ENCODE data around the gene KNDC1. TPM values are rescaled to one million over a fixed set of nuclear protein-coding genes. Genes with fewer than 3 reads are reported as not detected.
"Not testable (repeated sequence)": the region's sequence is repeated elsewhere in the genome, so short reads cannot be mapped to it uniquely, and the experiment has no call there.

Gene KNDC1
- not detected for polyA plus RNA-seq (2012; ENCODE audit: insufficient read depth, insufficient read length)

GRCh38 chr10:133159950-133160825 is at the start of gene KNDC1:
KNDC1 (plus strand) TSS chr10:133160219; CDS start chr10:133160468, 249 bp downstream.
- H3K4me3 ChIP-seq (ENCODE audit: low read length), result peak within 1 kb of the TSS; percentile 18; the same call in 1 of the 2 replicates
- no peak for DNase-seq (ENCODE audit: low read depth, low spot score)

- H3K4me3 ChIP-seq (ENCODE audit: low read length), result no peak overlapping the region
- DNase-seq (ENCODE audit: low read depth, low spot score), result no peak
These were observed 49.3 kb upstream of the KNDC1 start for GRCh38 chr10:133110609-133111275.

DNA sequence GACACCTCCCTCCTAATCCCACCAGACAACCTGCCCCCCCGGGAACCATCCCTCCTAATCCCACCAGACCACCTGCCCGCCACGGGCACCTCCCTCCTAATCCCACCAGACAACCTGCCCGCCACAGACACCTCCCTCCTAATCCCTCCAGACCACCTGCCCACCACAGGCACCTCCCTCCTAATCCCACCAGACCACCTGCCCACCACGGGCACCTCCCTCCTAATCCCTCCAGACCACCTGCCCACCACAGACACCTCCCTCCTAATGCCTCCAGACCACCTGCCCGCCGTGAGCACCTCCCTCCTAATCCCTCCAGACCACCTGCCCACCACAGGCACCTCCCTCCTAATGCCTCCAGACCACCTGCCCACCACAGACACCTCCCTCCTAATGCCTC is 48.4 kb upstream of the KNDC1 start:
- not testable (repeated sequence) for DNase-seq (ENCODE audit: low read depth, low spot score); H3K4me3 ChIP-seq (ENCODE audit: low read length)

- H3K4me3 ChIP-seq (ENCODE audit: low read length), result no peak overlapping the region
- DNase-seq (ENCODE audit: low read depth, low spot score), result no peak
These were observed 46.7 kb upstream of the KNDC1 start for GRCh38 chr10:133113146-133113830.

DNA sequence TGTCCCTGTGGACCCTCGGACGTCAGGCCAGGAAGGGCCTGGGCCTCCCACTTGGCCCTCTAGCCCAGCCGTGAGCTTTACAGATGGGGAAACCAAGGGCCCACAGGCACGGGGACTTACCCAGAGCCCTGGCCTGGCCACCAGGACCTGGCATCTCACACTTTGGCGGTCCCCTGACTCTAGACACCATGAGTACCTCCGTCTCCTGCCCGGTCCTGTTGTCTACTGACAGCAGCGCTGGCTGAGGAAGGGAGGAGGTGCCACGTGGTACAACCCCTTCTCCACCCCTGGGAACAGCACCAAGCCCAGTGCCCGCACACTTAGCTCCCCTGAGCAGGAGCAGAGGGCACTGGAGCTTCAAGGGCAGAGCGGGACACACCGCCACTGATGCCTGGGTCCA is 46.2 kb upstream of the KNDC1 start:
- no peak for DNase-seq (ENCODE audit: low read depth, low spot score)

DNA sequence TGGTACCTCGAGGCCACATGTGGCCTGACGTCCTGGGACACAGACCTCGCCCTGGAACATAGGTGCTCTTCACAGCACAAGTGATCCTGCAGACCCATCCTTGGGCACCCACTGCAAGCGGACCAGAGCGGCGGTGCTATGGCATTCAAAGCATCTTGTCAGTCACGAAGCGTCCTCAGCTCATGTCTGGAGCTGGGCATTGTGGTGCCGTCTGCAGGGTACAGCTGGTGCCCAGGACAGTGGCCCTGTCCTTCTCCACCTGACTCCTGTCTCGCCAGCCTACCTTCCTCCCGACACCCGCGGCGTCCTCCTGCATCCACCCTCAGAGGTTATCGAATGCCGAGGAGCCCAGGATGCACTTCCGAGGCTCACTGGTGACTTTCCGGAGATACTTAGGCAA is 45.8 kb upstream of the KNDC1 start:
- no peak for DNase-seq (ENCODE audit: low read depth, low spot score)
- H3K4me3 ChIP-seq (ENCODE audit: low read length), result no peak overlapping the region

More for the DNA sequence above, 46.2 kb upstream of the KNDC1 start:
- no peak overlapping the region for H3K4me3 ChIP-seq (ENCODE audit: low read length)

DNA sequence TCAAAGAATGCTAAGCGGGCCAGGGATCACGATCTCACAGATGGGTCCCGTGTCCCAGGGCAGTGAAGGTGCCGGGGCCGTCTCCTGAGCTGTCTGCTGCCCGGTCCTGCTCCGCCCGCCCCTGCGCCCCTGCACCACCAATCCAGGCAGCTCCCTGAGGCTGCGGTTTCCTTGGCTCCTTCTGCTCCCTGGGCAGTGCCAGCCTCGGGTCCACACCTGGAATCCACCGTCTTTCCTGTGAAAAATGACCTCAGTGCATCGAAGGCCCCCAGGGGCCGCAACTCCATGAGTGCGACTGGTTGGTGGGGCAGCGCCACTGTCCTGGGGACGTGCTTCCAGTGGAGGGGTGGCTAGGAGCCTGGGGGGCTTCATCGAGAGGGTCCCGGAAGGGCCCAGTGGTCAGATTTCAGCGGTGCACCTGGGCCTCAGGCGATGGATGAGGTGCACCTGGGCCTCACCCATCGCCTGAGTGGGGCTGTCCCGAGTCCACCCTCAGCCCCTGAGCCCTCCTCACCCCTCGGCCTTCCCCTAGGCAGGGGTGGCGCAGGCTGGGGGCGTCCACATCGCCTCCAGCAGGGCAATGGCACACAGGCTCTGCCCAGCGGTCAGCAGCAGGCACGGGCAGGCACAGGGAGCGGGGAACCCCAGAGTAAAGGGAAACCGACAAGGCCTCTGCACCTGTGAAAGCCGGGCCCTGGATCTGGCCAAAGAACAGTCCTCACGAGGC is 45.1 kb upstream of the KNDC1 start:
- H3K4me3 ChIP-seq (ENCODE audit: low read length), result no peak overlapping the region
- DNase-seq (ENCODE audit: low read depth, low spot score), result no peak

DNA sequence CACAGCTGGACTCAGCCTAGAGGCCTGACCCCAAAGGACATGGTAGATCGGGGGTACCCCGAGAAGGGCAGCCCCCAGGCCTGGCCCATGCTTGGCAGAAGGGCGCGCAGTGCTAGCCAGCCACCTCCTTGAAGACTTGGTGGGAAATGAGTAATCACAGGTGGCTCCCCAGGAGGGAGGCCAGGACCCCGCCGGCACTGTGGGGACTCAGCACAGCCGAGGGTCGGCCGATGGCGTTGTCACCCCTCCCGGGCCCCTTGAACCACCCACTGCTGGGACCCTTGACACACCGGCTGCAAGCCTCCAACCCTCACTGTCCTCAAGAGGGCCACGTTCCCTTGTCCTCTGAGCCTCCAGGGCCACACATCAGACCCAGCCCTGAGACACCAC is 44.6 kb upstream of the KNDC1 start:
- DNase-seq (ENCODE audit: low read depth, low spot score), result no peak
- no peak overlapping the region for H3K4me3 ChIP-seq (ENCODE audit: low read length)

- no peak overlapping the region for H3K4me3 ChIP-seq (ENCODE audit: low read length)
- no peak for DNase-seq (ENCODE audit: low read depth, low spot score)
These were observed 44.0 kb upstream of the KNDC1 start for GRCh38 chr10:133115976-133116375.

DNA sequence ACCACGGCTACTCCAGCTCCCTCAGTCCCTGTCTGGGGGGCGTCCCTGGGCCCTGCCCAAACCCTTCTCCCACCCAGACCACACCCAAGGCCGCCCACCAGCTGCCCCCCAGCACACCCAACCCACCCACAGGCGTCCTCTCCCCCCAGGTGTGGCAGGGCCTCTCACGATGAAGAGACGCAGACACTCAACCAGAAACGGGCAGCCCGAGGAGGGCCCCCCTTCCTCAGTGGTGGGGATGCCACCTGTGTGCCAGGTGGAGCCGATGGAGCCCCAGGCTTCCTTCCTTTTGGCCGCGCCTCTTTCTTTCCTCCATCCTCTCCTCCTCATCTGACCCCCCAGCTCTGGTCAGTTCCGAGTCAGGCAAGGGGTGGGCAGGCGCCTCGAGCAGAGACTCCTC is 43.6 kb upstream of the KNDC1 start:
- no peak overlapping the region for H3K4me3 ChIP-seq (ENCODE audit: low read length)
- DNase-seq (ENCODE audit: low read depth, low spot score), result no peak

- H3K4me3 ChIP-seq (ENCODE audit: low read length), result no peak overlapping the region
- DNase-seq (ENCODE audit: low read depth, low spot score), result no peak
These were observed 42.9 kb upstream of the KNDC1 start for GRCh38 chr10:133117036-133117687.

DNA sequence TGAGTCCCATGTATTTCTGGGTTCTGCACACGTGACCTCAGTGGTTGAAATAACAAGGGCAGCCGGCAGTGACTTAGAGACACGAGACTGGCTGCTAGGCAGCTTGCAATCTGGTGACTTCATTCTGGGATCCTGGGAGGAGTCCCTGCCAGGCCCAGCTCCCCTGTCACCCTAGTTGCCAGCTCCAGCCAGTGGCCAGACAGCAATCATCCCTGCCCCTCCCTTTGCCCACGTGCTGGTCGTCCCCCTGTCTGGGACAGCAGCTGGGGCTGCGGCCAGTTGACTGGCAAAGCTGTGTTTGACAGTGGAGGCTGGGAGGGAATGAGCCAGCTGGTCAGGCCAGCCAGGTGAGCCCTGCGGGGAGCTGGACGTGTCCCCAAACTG is 42.3 kb upstream of the KNDC1 start:
- H3K4me3 ChIP-seq (ENCODE audit: low read length), result no peak overlapping the region
- DNase-seq (ENCODE audit: low read depth, low spot score), result no peak

DNA sequence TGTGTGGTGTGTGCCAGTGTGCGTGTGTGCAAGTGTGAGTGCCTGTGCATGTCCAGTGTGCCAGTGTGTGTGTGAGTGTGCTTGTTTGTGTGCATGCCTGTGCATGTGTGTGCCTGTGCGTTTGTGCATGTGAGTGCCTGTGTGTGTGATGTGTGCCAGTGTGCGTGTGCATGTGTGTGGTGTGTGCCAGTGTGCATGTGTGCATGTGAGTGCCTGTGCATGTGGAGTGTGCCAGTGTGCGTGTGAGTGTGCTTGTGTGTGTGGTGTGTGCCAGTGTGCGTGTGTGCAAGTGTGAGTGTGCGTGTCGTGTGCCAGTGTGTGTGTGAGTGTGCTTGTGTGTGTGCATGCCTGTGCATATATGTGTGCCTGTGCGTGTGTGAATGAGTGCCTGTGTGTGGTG is 38.5 kb upstream of the KNDC1 start:
- H3K4me3 ChIP-seq (ENCODE audit: low read length), result no peak overlapping the region

GRCh38 chr10:133122171-133122935 is 37.7 kb upstream of the KNDC1 start:
- no peak for DNase-seq (ENCODE audit: low read depth, low spot score)
- no peak overlapping the region for H3K4me3 ChIP-seq (ENCODE audit: low read length)

More for the DNA sequence above, 38.5 kb upstream of the KNDC1 start:
- DNase-seq (ENCODE audit: low read depth, low spot score), result no peak

DNA sequence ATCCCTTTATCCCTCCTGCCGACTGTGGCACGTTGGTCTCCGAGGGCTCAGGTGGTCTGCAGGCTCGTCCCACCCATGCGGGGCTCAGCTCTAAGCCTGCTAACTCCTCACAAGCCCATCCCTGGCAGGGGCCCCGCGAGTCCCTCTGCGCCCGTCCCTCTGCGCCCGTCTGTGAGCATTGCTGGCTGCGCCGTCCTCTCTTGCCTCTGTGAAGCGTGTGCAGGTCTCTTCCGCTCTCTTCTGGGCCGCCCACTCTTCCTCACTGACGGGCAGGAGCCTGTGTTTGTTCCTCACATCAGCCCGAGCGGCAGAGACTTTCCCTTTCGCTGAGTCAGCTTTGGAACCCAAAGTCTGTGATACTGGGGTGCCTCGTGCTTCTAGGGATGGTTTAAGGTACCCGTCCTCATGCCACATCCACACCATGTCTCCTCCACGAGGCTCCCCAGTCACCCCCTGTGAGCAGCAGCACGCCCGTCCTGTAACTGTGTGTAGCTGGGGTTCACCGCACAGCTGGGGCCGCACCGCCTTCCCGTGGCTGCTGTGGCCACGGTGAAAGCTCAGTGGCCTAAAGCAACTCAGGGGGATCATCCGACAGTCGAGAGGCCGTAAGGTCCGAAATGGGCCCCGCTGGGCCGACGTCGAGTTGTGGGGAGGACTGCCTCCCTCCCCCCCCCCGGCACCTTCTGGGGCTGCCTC is 36.8 kb upstream of the KNDC1 start:
- DNase-seq (ENCODE audit: low read depth, low spot score), result no peak
- no peak overlapping the region for H3K4me3 ChIP-seq (ENCODE audit: low read length)

- no peak for DNase-seq (ENCODE audit: low read depth, low spot score)
- no peak overlapping the region for H3K4me3 ChIP-seq (ENCODE audit: low read length)
These were observed 36.2 kb upstream of the KNDC1 start for GRCh38 chr10:133123746-133124356.
